ENCODE data around the gene PSMC3. TPM values are rescaled to one million over a fixed set of nuclear protein-coding genes. Genes with fewer than 3 reads are reported as not detected.

Gene PSMC3
- total and polyA plus RNA-seq, 4 donors = 84.2 to 204 (median 149) TPM

- DNase-seq = no peak
- ATAC-seq (ENCODE audit: low FRiP score) = no peak
- H3K27me3 ChIP-seq (ENCODE audit: control insufficient read depth in 1 of 2, insufficient read depth in 2 of 2, low read length in 1 of 2) = no peaks in the 10 kb centered on the region
- WGBS, 2 donors = 1% methylated on average over 14 of the region's 14 CpGs
- peak overlapping the region; percentile 83 to 94 for H3K4me3 ChIP-seq (ENCODE audit: low read length in 2 of 2)
- no peaks in the 10 kb centered on the region for H3K9me3 ChIP-seq (ENCODE audit: control insufficient read depth, low read length)
- no peaks in the 10 kb centered on the region for H3K4me1 ChIP-seq (ENCODE audit: control insufficient read depth in 1 of 2, insufficient read depth in 2 of 2, low read length in 2 of 2)
- peaks cover 4 to 5% of the 10 kb centered on the region in 2 donors for H3K36me3 ChIP-seq (ENCODE audit: control insufficient read depth in 1 of 2, insufficient read depth in 2 of 2, low read length in 1 of 2)
- intact Hi-C loops (cut with DNase I) = loop anchor here in 1 of 2 donors (1.0 kb wide), 1 partner anchor 9 kb away; no protein-coding TSS in a partner anchor
- peak overlapping the region in 1 of 2 donors; percentile 76 for H3K27ac ChIP-seq (ENCODE audit: low read depth in 1 of 2, low read length in 2 of 2)
Observed at GRCh38 chr11:47425611-47426010, 628 bp downstream of the PSMC3 start.

GRCh38 chr11:47418454-47419259 lies 7.6 kb downstream of the PSMC3 start:
- Histone ChIP-seq H3K4me1 (ENCODE audit: control insufficient read depth in 1 of 2, insufficient read depth in 2 of 2, low read length in 2 of 2) (no peaks in the 10 kb centered on the region), H3K36me3 (ENCODE audit: control insufficient read depth in 1 of 2, insufficient read depth in 2 of 2, low read length in 1 of 2) (peaks cover 0 to 10% of the 10 kb centered on the region in 2 donors), H3K9me3 (ENCODE audit: control insufficient read depth, low read length) (no peaks in the 10 kb centered on the region), H3K4me3 (ENCODE audit: low read length in 2 of 2) (no peak overlapping the region), H3K27ac (ENCODE audit: low read depth in 1 of 2, low read length in 2 of 2) (no peak overlapping the region), H3K27me3 (ENCODE audit: control insufficient read depth in 1 of 2, insufficient read depth in 2 of 2, low read length in 1 of 2) (no peaks in the 10 kb centered on the region)
- DNase-seq = no peak
- ATAC-seq (ENCODE audit: low FRiP score) = no peak
- 77 to 79% methylated on average over 23 of the region's 23 CpGs for WGBS, 2 donors
- intact Hi-C loops (cut with DNase I) = no loop called here

- peaks cover 0 to 10% of the 10 kb centered on the region in 2 donors for H3K36me3 ChIP-seq (ENCODE audit: control insufficient read depth in 1 of 2, insufficient read depth in 2 of 2, low read length in 1 of 2)
- DNase-seq = no peak
- H3K4me3 ChIP-seq (ENCODE audit: low read length in 2 of 2) = no peak overlapping the region
- 90 to 92% methylated on average over 6 of the region's 6 CpGs for WGBS, 2 donors
- ATAC-seq (ENCODE audit: low FRiP score) = no peak
- intact Hi-C loops (cut with DNase I) = no loop called here
- H3K9me3 ChIP-seq (ENCODE audit: control insufficient read depth, low read length) = no peaks in the 10 kb centered on the region
- no peaks in the 10 kb centered on the region for H3K4me1 ChIP-seq (ENCODE audit: control insufficient read depth in 1 of 2, insufficient read depth in 2 of 2, low read length in 2 of 2)
- no peaks in the 10 kb centered on the region for H3K27me3 ChIP-seq (ENCODE audit: control insufficient read depth in 1 of 2, insufficient read depth in 2 of 2, low read length in 1 of 2)
- H3K27ac ChIP-seq (ENCODE audit: low read depth in 1 of 2, low read length in 2 of 2) = no peak overlapping the region
Observed at GRCh38 chr11:47417712-47418111, 8.5 kb downstream of the PSMC3 start.

- 3 to 4% methylated on average over 13 of the region's 13 CpGs for WGBS, 2 donors
- H3K27me3 ChIP-seq (ENCODE audit: control insufficient read depth in 1 of 2, insufficient read depth in 2 of 2, low read length in 1 of 2) = no peaks in the 10 kb centered on the region
- DNase-seq (peak; percentile 94 to 96), ATAC-seq (ENCODE audit: low FRiP score) (peak; percentile 89)
- intact Hi-C loops (cut with DNase I) = loop anchor here in 1 of 2 donors (1.0 kb wide), 1 partner anchor 10 kb away; the partner anchor contains the start of gene PSMC3
- H3K27ac ChIP-seq (ENCODE audit: low read depth in 1 of 2, low read length in 2 of 2) = peak overlapping the region; percentile 32 to 86
- H3K4me3 ChIP-seq (ENCODE audit: low read length in 2 of 2) = no peak overlapping the region
- peaks cover 0 to 10% of the 10 kb centered on the region in 2 donors for H3K36me3 ChIP-seq (ENCODE audit: control insufficient read depth in 1 of 2, insufficient read depth in 2 of 2, low read length in 1 of 2)
- no peaks in the 10 kb centered on the region for H3K4me1 ChIP-seq (ENCODE audit: control insufficient read depth in 1 of 2, insufficient read depth in 2 of 2, low read length in 2 of 2)
- no peaks in the 10 kb centered on the region for H3K9me3 ChIP-seq (ENCODE audit: control insufficient read depth, low read length)
Observed at GRCh38 chr11:47415949-47416472, 10.2 kb downstream of the PSMC3 start.

- H3K9me3 ChIP-seq (ENCODE audit: control insufficient read depth, low read length) = no peaks in the 10 kb centered on the region
- H3K4me1 ChIP-seq (ENCODE audit: control insufficient read depth in 1 of 2, insufficient read depth in 2 of 2, low read length in 2 of 2) = no peaks in the 10 kb centered on the region
- H3K27me3 ChIP-seq (ENCODE audit: control insufficient read depth in 1 of 2, insufficient read depth in 2 of 2, low read length in 1 of 2) = no peaks in the 10 kb centered on the region
- no peak for ATAC-seq (ENCODE audit: low FRiP score)
- peak overlapping the region; percentile 32 to 86 for H3K27ac ChIP-seq (ENCODE audit: low read depth in 1 of 2, low read length in 2 of 2)
- intact Hi-C loops (cut with DNase I) = no loop called here
- 79 to 83% methylated on average over 31 of the region's 31 CpGs for WGBS, 2 donors
- peaks cover 0 to 10% of the 10 kb centered on the region in 2 donors for H3K36me3 ChIP-seq (ENCODE audit: control insufficient read depth in 1 of 2, insufficient read depth in 2 of 2, low read length in 1 of 2)
- DNase-seq = no peak
- no peak overlapping the region for H3K4me3 ChIP-seq (ENCODE audit: low read length in 2 of 2)
Observed at GRCh38 chr11:47415091-47415854, 11.0 kb downstream of the PSMC3 start.

GRCh38 chr11:47414685-47415070 lies 11.6 kb downstream of the PSMC3 start:
- DNase-seq (no peak), ATAC-seq (ENCODE audit: low FRiP score) (no peak)
- no peaks in the 10 kb centered on the region for H3K4me1 ChIP-seq (ENCODE audit: control insufficient read depth in 1 of 2, insufficient read depth in 2 of 2, low read length in 2 of 2)
- no peaks in the 10 kb centered on the region for H3K27me3 ChIP-seq (ENCODE audit: control insufficient read depth in 1 of 2, insufficient read depth in 2 of 2, low read length in 1 of 2)
- H3K27ac ChIP-seq (ENCODE audit: low read depth in 1 of 2, low read length in 2 of 2) = peak overlapping the region in 1 of 2 donors; percentile 3
- H3K9me3 ChIP-seq (ENCODE audit: control insufficient read depth, low read length) = no peaks in the 10 kb centered on the region
- H3K36me3 ChIP-seq (ENCODE audit: control insufficient read depth in 1 of 2, insufficient read depth in 2 of 2, low read length in 1 of 2) = peaks cover 0 to 7% of the 10 kb centered on the region in 2 donors
- WGBS, 2 donors = 89 to 94% methylated on average over 18 to 19 of the region's 19 CpGs
- intact Hi-C loops (cut with DNase I) = no loop called here
- H3K4me3 ChIP-seq (ENCODE audit: low read length in 2 of 2) = no peak overlapping the region

- 76 to 81% methylated on average over 16 of the region's 16 CpGs for WGBS, 2 donors
- peak overlapping the region in 1 of 2 donors; percentile 18 for H3K27ac ChIP-seq (ENCODE audit: low read depth in 1 of 2, low read length in 2 of 2)
Observed at GRCh38 chr11:47413908-47414684, 12.1 kb downstream of the PSMC3 start.

GRCh38 chr11:47413351-47413750 lies 12.9 kb downstream of the PSMC3 start:
- Histone ChIP-seq H3K36me3 (ENCODE audit: control insufficient read depth in 1 of 2, insufficient read depth in 2 of 2, low read length in 1 of 2) (peaks cover 0 to 3% of the 10 kb centered on the region in 2 donors), H3K27ac (ENCODE audit: low read depth in 1 of 2, low read length in 2 of 2) (peak overlapping the region in 1 of 2 donors; percentile 18), H3K9me3 (ENCODE audit: control insufficient read depth, low read length) (no peaks in the 10 kb centered on the region), H3K4me1 (ENCODE audit: control insufficient read depth in 1 of 2, insufficient read depth in 2 of 2, low read length in 2 of 2) (no peaks in the 10 kb centered on the region), H3K27me3 (ENCODE audit: control insufficient read depth in 1 of 2, insufficient read depth in 2 of 2, low read length in 1 of 2) (no peaks in the 10 kb centered on the region), H3K4me3 (ENCODE audit: low read length in 2 of 2) (no peak overlapping the region)
- ATAC-seq (ENCODE audit: low FRiP score) (no peak), DNase-seq (no peak)
- WGBS, 2 donors = 93 to 94% methylated on average over 13 of the region's 13 CpGs
- intact Hi-C loops (cut with DNase I) = no loop called here

More at GRCh38 chr11:47413908-47414684, 12.1 kb downstream of the PSMC3 start:
- intact Hi-C loops (cut with DNase I) = no loop called here
- ATAC-seq (ENCODE audit: low FRiP score) = no peak
- H3K27me3 ChIP-seq (ENCODE audit: control insufficient read depth in 1 of 2, insufficient read depth in 2 of 2, low read length in 1 of 2) = no peaks in the 10 kb centered on the region
- no peak overlapping the region for H3K4me3 ChIP-seq (ENCODE audit: low read length in 2 of 2)
- no peak for DNase-seq
- H3K4me1 ChIP-seq (ENCODE audit: control insufficient read depth in 1 of 2, insufficient read depth in 2 of 2, low read length in 2 of 2) = no peaks in the 10 kb centered on the region
- no peaks in the 10 kb centered on the region for H3K9me3 ChIP-seq (ENCODE audit: control insufficient read depth, low read length)
- H3K36me3 ChIP-seq (ENCODE audit: control insufficient read depth in 1 of 2, insufficient read depth in 2 of 2, low read length in 1 of 2) = peaks cover 0 to 7% of the 10 kb centered on the region in 2 donors
